Kidney epithelial cell (primary cell): Measurements from ENCODE around the gene MYO1D. TPM values are rescaled to one million over a fixed set of nuclear protein-coding genes. Genes with fewer than 3 reads are reported as not detected.

Source experiments
- DNase-seq: peaks from one replicate; pipeline ENCODE4 v3.0.0-alpha.2; 2010; ENCODE audit warnings: low read depth
- H3K27me3 ChIP-seq: 2 replicates; pipeline ENCODE4 v1.6.0; 2011; ENCODE audit warnings: low read length; ENCODE audit not compliant: control insufficient read depth, insufficient read depth
- H3K36me3 ChIP-seq: 2 replicates; pipeline ENCODE4 v1.5.1; 2011; ENCODE audit warnings: low read length; ENCODE audit not compliant: control insufficient read depth, insufficient read depth
- H3K4me3 ChIP-seq: 2 replicates; pipeline ENCODE4 v1.5.1; 2011; ENCODE audit warnings: low read depth, mild to moderate bottlenecking, control low read depth, low read length
- total RNA-seq: library from RNA; depleted of rRNA; stranded (reverse); fragments of >200 nt; gene quantifications from 2 replicates; pipeline ENCODE4 v1.2.3, GENCODE V29; 2015
- TF ChIP-seq, protein P1 (sequence below): IDR thresholded peaks from 2 replicates; pipeline ENCODE4 v1.5.1; 2011; ENCODE audit warnings: mild to moderate bottlenecking, moderate library complexity, low read length, control low read depth, inconsistent platforms; ENCODE audit not compliant: insufficient read depth, poor library complexity, severe bottlenecking

MYO1D gene
- total RNA-seq, 1 donor from 2014 or later: 95.5 TPM

- H3K36me3 ChIP-seq: no peaks in the 10 kb centered on the region
- TF ChIP-seq, protein P1, sequence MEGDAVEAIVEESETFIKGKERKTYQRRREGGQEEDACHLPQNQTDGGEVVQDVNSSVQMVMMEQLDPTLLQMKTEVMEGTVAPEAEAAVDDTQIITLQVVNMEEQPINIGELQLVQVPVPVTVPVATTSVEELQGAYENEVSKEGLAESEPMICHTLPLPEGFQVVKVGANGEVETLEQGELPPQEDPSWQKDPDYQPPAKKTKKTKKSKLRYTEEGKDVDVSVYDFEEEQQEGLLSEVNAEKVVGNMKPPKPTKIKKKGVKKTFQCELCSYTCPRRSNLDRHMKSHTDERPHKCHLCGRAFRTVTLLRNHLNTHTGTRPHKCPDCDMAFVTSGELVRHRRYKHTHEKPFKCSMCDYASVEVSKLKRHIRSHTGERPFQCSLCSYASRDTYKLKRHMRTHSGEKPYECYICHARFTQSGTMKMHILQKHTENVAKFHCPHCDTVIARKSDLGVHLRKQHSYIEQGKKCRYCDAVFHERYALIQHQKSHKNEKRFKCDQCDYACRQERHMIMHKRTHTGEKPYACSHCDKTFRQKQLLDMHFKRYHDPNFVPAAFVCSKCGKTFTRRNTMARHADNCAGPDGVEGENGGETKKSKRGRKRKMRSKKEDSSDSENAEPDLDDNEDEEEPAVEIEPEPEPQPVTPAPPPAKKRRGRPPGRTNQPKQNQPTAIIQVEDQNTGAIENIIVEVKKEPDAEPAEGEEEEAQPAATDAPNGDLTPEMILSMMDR: no peak
- no peak overlapping the region for H3K4me3 ChIP-seq
- no peak for DNase-seq
- H3K27me3 ChIP-seq: no peaks in the 10 kb centered on the region
These were observed 384.2 kb downstream of the MYO1D start for GRCh38 chr17:32492648-32493289.

- Histone ChIP-seq H3K4me3 (no peak overlapping the region), H3K36me3 (no peaks in the 10 kb centered on the region), H3K27me3 (no peaks in the 10 kb centered on the region)
- DNase-seq: no peak
- TF ChIP-seq, protein P1: no peak
These were observed 384.7 kb downstream of the MYO1D start for GRCh38 chr17:32492264-32492589.

DNA sequence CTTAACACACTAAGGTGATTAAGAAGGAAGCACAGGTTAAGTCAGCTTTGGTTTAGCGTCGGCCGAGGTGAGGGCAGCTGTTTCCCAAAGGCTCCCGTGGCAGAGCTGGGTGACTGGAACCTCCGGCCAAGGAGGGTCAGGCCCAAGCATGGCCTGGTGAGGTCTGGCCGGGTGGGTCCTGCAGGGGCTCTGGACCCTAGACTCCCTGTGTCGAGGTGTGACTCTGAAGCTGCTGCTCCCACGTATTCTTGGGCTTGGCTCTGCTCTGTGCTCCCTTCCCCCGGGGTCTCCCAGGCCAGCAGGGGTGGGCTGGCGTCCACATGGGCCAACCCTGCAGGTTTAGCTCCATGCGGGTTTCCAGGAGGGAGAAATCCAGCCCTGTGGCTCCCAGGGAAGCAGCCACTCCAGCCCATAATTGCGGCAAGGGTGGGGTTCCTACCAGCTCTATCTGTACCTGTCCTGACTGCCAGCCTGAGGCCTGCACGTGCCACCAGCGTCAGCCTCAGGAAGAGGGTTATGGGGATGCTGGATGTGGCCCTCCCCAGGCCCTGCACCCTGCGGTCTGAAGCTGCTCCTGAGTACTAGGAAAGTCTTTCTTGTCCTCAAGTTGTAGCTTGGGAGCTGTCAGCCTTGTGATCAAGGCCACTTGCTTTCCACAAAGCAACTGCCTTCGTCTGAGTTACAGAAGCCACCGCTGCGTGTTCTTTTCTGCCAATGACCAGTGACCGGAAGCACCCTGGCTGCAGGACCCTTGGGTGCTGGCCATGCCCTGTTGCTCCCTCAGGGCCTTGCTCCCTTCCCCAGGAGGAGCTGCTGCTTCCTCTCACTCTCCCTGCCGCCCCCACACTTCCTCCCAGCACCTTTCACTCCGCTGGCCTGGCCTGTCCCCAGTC lies 385.3 kb downstream of the MYO1D start:
- DNase-seq: no peak
- Histone ChIP-seq H3K36me3 (no peaks in the 10 kb centered on the region), H3K4me3 (no peak overlapping the region), H3K27me3 (no peaks in the 10 kb centered on the region)
- TF ChIP-seq, protein P1: no peak

DNA sequence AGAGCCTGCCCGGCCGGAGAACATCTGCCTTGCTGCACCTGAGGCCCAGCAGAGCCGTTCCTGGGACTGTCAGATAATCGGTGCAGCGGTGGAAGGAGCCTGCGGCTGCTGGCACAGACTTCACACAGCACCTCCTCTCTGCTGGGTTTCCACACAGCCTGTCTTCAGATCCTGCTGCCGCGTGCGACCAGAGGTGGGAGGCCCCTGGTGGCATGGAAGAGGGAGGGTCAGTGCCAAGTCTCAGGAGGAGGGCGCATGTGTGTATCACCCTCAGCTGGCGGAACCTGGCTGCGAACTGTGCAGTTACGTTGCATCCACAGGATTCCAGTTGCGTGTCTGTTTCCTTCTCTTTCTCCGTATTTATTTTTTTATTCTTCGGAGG lies 386.8 kb downstream of the MYO1D start:
- no peak overlapping the region for H3K4me3 ChIP-seq
- no peak for DNase-seq
- H3K27me3 ChIP-seq: no peaks in the 10 kb centered on the region
- TF ChIP-seq, protein P1: no peak
- no peaks in the 10 kb centered on the region for H3K36me3 ChIP-seq

DNA sequence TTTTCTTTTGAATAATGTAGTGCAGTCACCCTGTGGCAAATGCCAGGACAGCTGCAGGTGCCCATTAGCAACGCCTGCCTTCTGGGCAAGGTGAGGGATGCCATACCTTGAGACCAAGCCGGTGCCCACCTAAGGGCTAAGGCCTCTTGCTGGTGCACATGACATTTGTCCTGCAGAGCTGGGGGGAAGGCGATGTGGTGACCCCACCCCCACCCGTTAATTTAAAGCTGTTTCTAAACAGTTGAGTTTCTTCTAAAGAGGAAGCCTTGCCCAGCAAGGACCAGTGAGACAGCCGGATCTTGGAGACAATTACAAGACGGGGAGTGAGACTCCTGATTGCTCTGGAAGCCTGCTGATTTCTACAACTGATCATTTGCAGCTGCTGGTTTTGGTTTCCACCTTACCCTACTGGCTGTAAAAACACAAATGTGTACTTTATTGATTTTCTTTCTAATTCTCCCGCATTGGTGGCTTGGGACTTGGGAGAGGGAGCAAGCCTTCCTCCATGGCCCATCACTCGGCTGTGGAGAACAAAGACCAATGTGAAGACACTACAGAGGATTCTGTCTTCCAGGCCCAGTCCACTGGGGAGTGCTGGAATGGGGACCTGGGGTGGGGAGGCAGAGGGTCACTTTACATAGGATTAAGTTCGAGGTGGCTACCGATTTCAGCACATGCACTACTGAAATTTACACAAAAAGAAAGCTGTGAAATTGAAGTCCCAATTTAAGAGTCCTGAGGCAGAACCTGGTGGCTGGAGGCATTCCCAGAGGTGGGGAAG lies 387.4 kb downstream of the MYO1D start:
- Histone ChIP-seq H3K4me3 (no peak overlapping the region), H3K27me3 (no peaks in the 10 kb centered on the region), H3K36me3 (no peaks in the 10 kb centered on the region)
- TF ChIP-seq, protein P1: no peak
- DNase-seq: no peak
